Iris pigment epithelial cell (primary cell): ENCODE measurements around the gene PTPRD.

ENCODE experiments used
- DNase-seq: peaks from one replicate; pipeline ENCODE4 v3.0.0-alpha.2; 2011; ENCODE audit warnings: low read depth

The PTPRD gene

DNA sequence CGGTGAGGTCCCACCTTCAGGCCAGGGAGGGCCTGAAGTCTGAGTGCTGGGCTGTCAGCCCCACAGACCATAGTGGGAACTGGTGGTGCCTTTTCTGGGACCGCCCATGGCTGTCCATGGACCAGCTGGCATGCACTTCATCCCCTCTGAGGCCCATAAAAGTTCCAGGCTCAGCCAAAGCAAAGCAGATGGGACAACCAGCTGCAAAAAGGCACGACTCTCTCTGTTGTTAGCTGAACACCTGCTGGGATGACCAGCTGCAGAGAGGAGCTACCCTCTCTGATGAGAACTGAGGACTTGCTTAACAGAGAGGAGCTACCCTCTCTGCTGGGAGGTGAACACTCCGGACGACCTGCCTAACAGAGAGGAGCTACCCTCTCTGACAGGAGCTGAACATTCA, 1968.9 kb downstream of the PTPRD start:
- no peak for DNase-seq

DNA sequence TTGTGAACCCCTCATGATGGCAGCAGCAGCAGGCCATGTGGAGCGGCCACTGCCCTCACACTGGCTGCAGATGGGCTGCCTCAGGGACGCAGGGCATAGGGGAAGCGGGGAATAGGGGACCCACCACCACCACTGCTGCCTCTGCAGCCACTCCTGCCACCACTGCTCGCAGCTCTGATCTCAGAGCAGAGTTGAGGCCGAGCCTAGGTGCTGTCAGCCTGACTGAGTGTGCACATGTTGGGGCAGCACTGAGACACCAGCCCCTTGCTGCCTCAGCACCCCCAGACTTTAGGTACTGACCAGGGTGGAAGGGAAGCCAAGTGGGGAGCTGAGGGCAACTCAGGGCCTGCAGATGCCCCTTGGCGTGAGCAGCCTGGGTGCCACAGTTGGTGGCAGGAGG, 1969.3 kb downstream of the PTPRD start:
- DNase-seq: no peak

DNA sequence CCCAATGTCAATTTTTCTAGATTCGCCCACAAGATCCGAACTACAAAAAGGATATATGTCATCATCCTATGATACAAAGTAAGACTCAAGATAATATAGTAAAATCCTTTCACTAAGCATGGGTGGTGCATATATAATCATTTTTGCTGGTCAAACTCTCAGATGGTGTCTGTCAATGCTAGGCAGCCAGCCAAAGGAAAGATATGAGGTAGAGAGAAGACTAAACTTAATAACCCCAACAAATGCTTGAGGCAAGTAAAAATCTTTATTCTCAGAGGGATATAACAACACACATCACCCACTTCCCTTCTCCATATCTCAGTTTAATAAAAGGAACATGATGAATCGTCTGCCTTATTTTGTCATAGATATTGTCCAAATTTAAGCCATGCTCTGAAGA, 1972.0 kb downstream of the PTPRD start:
- no peak for DNase-seq

DNA sequence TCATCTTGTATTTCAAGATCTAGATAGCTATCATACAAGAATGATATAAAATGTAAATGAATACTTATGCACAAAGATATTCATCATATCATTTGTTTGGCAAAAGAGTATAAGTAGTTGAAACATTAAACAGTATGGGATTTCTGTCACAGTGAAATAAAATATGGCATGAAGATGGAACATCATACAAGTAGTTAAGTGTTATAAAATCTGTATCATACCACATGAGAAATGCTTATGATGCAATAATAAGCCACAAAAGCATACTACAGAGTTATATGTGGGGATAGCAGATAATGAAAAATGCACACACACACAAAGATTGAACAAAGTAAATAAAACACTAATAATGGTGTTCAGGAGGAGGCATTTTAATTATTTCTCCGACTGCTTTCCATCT, 1975.2 kb downstream of the PTPRD start:
- no peak for DNase-seq

DNA sequence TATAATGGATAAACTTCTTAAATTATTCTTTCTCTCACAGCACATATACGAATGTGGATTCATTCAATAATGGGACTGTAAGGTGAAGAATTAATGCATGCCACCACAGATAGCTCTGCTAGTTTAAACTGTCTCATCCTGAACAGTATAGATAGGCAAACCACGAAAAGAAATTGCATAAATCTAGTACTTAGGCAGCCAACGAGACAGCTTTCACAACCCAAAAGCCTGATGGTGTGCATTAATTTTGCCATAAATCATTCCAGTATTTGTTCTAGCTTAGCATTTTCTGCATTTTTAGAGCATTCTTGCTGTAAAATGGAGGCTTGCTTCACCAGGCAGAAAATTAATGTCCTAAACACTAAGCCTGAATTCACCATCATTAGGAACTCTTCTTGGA, 1979.0 kb downstream of the PTPRD start:
- DNase-seq: no peak

DNA sequence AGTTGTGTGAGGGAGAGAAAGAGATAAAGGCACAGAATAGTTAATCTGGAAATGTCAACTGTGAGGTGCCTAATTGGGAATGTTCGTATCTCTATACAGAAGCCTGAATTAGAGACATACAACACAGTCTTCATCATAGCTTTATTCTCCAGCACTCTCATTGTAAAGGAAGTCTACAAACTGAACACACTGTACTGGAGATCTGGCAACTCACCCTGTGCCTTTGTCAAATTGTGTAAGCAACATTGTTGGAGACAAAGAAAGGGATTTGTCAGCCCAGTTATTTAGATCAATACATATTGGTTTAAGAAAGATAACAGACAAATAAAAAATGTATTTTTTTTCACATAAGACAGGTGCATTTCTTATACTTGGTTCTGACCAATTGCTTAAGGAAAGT, 1980.3 kb downstream of the PTPRD start:
- DNase-seq: no peak

DNA sequence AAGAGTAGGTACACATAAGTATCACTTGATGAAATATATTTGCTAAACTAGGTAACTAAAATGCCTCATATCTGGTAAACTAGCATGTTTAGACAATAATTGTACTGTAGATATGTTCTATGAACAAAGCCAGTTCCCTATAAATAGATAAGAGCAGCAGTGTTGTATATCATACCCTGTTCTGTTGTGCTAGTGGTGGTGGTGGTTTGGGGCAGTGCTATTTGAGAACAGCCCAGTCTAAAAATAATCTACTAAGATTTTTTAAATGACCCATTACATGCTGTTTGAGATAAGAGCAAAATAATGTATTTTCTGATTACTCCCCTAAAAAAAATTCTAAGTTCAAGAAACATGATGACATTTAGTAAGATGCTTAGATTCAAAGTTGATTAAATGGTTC, 1984.0 kb downstream of the PTPRD start:
- no peak for DNase-seq

DNA sequence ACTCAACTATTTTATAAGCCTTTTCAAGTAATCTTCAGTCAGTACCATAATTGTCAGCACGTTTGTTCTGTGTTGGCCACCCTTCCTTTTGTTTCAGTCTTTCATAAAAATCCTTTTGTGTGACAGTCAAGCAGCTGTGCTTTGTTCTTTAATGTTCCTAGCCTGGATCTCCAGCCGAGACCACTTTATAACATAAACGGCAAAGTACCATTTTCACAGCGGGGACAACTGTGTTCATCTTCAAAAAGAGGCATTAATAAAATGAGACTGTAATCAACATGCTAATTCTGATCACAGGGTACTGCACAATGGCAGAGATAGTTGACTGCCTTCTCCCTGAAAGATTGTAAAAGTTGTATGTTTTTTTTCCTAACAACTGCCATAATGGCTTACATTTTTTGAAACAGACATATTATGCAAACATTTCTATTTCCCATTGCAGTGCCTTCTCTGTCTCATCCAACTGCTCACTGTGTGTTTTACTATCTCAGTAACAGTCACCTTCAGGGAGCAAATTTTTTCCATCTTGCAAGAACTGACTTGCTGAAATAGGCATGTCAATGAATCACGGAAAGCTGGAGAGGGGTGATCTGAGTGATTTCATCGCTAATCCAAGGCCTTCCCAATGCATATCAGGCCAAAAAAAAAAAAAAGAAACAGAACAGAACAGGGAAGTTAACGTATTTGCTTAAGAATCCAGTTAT, 1984.7 kb downstream of the PTPRD start:
- no peak for DNase-seq

DNA sequence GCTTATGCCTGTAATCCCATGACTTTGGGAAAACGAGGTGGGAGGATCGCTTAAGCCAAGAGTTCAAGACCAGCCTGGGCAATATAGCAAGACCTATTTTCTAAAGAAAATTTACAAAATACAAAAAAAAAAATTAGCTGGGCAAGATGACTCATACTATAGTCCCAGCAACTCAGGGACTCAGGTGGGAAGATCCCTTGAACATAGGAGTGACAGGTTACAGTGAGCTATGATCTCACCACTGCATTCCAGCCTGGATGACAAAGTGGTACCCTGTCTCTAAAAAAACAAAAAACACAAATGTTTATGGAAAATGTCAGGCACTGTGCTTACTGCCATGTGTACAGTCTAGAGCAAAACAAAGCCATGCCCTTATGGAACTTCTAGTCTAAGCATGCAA, 1989.9 kb downstream of the PTPRD start:
- DNase-seq: no peak

DNA sequence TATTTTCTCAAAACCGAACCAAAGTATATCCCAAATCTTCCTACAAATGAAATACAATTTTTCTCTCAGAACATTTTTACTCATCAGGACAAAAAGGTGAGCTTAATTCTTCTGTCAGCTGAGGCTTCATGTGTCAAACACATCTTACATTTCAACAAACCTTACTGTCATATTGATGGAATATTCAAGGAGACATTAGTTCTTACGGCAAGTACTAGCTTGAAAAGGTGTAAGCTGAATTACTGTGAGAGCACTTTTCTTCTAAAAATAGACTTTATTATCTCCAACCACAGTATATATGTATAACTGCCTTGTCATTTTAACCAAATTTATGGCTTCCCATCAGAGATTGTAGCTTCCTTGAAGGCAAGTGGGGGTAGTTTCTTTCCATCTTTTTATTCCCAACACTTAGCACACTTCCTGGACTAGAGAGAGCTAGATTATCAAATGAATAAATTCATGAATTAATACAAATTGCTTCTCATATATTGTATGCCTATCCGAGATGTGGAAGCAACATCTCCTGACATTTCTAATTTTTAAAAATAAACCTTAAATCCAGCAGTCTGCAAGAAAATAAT, 1990.5 kb downstream of the PTPRD start:
- DNase-seq: no peak

DNA sequence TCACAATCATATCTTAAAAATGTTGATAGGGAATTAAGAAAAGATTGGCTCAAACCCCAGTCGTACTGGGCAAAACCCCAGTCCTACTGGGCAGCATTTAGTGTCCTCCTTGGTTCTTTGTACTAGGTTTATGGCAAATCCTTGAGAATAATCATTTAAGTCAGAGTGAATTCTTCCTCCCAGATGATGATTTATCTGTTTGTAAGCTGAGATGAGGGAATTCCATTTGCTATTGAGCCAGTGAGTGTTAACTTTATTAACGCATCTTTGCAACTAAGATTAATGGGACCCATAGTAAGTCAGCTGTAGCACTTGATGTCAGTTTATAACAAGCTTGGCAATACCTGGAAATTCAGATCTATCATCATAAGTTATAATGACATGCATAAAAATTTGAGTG, 1991.4 kb downstream of the PTPRD start:
- DNase-seq: no peak

DNA sequence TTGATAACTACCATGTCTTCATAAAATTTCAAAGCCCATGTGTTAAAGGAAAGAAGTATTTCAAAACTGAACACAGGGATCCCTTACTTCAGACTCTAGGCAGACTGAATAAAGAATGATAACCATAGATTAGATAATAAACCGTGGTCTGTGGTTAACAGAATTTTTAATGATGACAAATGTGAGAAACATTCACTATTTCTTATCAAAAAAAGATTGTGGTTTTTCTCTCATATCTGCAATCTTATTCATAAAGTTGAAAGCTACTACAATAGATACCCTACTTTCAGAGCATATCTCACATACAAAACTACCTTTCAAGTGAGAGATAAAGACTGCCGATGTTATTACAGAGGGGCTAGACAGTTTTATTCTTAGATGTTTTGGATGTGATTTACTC, 1996.4 kb downstream of the PTPRD start:
- peak; percentile 2 for DNase-seq

DNA sequence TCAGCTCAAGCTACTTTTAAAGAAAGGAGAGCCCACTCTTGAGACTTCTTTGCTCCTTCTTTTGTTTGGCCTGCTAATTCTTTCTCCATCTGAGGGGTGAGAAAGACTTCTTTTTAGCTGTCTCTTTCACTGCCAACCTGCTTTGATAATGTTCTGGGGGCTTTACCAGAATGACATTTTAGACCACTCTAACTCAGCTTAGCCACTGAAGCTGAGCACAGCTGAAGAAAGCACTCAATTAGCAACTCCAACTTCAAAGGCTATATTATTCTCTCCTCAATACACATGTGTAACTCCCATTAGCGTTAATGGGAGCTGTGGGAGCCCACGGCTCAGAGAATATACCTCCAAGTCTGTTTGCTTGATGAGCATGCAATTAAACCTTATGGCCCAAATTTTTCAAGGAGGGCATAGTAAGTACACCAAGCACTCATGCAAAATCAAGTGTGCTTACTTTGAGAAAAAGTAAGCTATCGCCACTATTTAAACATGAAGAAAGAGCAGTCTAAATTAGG, 1997.8 kb downstream of the PTPRD start:
- no peak for DNase-seq

DNA sequence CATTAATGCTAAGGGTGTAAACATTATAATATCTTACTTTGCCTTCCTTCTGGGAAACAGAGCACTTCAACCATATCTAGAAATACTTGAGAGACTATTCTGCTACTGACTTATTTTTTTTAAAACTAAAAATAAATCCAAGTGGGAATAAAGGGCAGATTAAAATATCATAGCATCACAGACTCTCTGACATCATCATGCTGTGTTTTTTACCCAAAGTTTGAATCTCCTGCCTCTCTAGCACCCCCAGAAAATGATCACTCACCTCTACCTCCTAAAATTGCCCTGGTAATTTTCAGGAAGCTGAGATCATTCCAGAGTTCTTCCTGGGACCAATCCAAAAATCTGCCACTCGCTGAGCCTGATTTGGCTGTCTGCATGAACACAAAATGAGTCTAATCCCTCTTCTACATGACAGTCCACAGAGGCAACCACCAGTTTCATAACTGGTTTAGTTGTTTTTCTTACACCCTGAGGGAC, 1999.4 kb downstream of the PTPRD start:
- no peak for DNase-seq

DNA sequence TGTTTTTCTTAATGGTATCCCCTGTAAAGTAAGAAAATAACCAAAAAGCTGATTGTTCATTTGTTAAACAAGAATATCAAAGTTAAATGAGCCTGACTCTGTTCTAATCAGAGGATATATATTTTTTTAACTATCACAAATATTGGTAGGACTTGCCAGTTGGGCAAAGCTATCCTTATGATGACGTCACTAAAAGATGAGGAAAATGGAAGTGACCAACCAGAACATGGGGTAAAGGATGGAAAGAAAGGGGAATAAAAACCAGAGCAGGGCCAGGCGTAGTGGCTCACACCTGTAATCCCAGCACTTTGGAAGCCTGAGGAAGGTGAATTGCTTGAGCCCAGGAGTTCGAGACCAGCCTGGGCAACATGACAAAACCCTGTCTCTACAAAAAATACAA, 2001.6 kb downstream of the PTPRD start:
- no peak for DNase-seq

DNA sequence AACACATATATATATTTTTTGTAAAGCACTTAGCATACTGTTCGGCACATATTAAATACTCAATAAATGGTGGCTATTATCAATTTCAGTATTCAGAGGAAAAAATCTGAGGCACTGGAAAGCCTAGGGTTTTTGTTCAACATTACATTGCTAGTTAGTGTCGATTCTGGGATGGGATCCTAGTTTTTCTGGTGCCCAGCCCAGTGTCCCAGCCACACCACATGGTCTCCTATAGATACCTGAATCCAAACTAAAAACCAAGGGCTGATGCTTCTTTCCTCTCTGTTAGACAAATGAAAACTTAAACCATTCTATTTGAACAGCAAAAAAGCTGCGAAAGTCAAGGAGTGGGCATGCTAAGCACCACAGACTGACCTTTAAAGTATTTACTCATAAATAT, 2002.5 kb downstream of the PTPRD start:
- no peak for DNase-seq

DNA sequence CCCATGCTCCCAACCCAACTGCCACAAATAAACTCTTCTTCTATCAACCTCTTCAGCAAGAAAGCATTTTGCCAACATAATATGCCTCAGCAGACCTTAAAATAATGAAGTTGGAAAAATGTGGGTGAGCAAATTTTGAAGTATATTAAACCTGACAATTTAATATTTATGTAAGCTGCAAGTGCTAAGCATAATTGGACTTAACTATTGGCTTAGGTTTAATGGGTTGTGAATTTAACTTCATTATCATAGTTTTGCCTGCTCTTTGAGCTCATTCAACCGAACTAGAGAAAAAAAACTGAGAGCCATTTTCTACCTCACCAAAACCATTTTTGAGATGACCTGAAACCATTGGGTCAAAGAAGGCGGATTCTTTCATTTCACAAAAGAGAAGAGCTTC, 2007.7 kb downstream of the PTPRD start:
- DNase-seq: no peak

DNA sequence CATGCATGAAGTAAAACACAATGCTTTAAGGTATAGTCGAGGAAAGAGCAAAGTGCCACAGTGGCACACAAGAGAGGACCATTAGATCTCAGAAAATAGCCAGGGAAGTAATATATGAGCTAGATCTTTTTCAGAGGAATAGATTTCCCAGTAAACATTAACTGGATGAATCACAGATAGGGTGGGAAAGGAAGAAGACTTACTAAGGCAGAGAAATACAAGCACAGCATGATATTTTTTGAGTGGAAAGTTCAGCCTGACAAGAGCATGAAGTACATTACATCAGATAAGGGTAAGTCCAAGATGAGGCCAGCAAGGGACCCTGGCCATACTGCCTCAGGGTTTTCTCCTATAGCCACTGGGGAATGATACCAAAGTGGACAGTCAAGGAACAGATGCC, 2008.6 kb downstream of the PTPRD start:
- no peak for DNase-seq

DNA sequence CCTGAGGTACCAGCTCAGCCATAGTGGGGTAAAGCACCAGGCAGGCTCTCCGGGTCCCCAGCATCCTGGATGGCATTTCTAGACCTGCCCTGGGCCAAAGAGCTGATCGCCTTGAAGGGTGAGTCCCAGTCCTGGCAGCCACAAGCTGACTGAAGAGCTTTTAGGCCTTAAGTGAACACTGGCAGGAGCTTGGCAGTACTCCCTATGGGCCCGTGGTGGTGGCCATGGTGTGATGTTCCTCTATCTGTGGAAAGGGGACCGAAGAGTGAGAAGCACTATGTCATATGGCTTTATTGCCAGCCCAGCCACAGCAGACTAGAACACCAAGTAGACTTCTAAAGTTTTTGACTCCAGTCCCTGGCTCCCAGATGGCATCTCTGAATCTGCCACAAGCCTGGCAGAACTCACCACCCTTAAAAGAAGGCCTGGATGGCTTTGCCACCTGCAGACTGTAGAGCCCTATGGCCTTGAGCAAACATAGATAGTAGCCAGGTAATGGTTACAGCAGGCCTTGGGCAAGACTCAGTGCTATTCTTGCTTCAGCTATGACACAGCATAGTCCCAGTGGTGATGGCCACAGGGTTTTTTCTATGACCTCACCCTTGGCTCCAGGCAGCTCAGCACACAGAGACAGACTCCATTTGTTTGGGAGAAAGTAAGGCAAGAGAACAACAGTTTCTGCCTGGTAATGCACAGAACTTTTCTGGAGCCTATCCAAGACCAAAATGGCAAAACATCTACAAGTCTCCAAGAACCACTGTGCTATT, 2011.7 kb downstream of the PTPRD start:
- DNase-seq: no peak

DNA sequence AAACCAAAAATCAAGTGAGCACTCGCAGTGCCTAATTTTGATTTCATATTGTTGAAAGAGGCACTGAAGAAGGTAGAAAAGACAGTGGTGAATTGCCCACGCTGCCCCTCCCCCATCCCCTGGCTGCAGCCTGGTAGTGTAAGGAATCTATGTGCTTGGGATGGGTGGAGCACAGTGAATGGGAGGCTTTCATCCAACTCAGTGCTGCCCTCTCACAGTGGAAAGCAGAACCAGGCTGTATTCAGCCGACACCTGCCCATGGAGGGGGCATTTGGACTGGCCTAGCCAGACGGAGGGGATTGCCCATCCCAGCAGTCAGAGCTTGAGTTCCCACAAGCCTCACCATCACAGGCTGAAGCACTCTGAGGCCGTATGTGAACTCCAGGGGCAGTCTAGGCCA, 2012.9 kb downstream of the PTPRD start:
- no peak for DNase-seq

DNA sequence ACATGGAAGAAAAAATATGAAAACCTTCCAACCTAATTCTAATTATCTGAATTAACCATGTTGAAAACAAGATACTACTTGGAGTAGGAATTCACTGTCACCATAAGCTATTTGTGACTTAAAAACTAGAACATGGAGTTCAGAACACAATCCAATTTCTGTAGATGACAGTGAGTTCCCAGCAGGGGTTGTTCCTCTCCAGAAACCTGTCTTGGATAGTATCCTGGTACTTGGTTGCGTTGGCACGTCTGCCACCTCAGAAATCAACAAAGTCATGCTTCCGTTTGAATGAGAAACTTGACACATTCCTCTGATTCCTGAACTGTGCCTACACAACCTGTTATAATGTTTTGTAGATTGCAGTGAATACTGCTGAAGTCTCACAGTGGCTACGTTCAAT, 2023.3 kb downstream of the PTPRD start:
- no peak for DNase-seq

DNA sequence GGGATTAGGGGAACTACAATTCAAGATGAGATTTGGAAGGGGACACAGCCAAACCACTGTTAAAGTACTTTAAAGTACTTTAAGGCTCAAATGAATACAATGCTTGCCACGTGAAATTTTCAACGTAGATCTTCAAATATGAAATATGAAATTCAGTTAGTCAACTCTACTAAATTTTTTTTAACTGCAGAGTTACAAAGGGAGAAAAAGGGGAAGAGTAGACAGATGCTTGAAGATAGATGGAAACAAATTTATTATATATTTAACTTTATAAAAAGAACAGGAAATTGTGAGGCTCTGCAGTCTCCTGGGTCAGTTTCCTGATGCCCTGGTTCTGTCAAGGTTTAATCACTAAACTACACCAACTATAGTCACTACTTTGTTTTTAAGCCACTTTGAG, 2027.8 kb downstream of the PTPRD start:
- DNase-seq: no peak

DNA sequence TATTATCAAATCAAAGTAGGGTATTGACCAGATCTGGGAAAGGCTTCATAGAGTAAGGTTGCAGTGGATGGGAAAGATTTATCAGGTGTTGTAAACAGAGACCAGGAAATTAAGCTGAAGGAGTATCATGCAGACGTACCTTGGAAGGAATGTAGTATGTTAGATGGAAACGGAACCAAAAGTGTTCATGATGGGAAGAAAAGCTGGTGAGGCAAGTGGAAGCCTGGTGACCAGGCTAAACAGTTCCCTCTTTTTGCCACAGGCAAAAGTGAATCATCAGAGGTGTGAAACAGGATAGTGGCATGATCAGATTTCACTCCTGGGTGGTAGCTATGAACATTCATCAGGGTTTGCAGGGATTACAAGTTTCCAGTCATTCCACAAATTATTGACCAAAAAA, 2033.1 kb downstream of the PTPRD start:
- no peak for DNase-seq
